Upper lobe of left lung (tissue), 4 donors: ENCODE measurements around the gene ERICH4.

Experiments used
- CTCF ChIP-seq, 6 experiments: fragments of 450-650 bp in 4 of 6; fragments of 200-600 bp in 2 of 6; sonication (generic) in 2 of 6; IDR thresholded peaks; one replicate each; pipeline ENCODE4 v1.5.1; 2016 to 2019; ENCODE audit warnings: antibody characterized with exemption in 6 of 6
- EP300 ChIP-seq, 4 donors: sonication (generic); formaldehyde crosslinking; IDR thresholded peaks; one replicate each; pipeline ENCODE4 v1.5.1; 2017; ENCODE audit warnings: antibody characterized with exemption in 4 of 4, control low read depth in 2 of 4
- POLR2A ChIP-seq, 4 donors: fragments of 450-650 bp; IDR thresholded peaks; one replicate each; pipeline ENCODE4 v1.5.1; 2016 to 2017; ENCODE audit warnings: antibody characterized with exemption in 4 of 4, mild to moderate bottlenecking in 2 of 4

GRCh38 chr19:41439441-41440222 lies 3.3 kb upstream of the ERICH4 start, which contains the start of gene DMAC2:
- TF ChIP-seq CTCF (IDR thresholded peaks at IDR 0.05) (peak; percentile 17 to 71 (median 50)), EP300 (IDR thresholded peaks at IDR 0.05) (no peak), POLR2A (IDR thresholded peaks at IDR 0.05) (peak in 3 of 4 donors; percentile 50 to 75 (median 51))
